HEK293 (cell line): ENCODE results near the gene NCKAP5L.

Source experiments
- ZIC2 ChIP-seq: fragments of 450-650 bp; formaldehyde crosslinking; IDR thresholded peaks from 2 replicates; pipeline ENCODE4 v1.5.1; 2016; ENCODE audit warnings: missing biosample characterization, missing genetic modification characterization
- ZNF19 ChIP-seq: fragments of 450-650 bp; formaldehyde crosslinking; IDR thresholded peaks from 2 replicates; pipeline ENCODE4; 2016; ENCODE audit warnings: missing biosample characterization, missing genetic modification characterization, low read depth
- ZNF362 ChIP-seq: fragments of 450-650 bp; formaldehyde crosslinking; IDR thresholded peaks from 2 replicates; pipeline ENCODE4 v1.5.1; 2016; ENCODE audit warnings: missing biosample characterization, missing genetic modification characterization
- ZNF600 ChIP-seq: fragments of 450-650 bp; formaldehyde crosslinking; IDR thresholded peaks from 2 replicates; pipeline ENCODE4 v1.5.1; 2016; ENCODE audit warnings: missing biosample characterization, missing genetic modification characterization
- ZNF670 ChIP-seq: fragments of 450-650 bp; formaldehyde crosslinking; IDR thresholded peaks from 2 replicates; pipeline ENCODE4 v1.5.1; 2016; ENCODE audit warnings: missing biosample characterization, missing genetic modification characterization, low read depth

- TF ChIP-seq ZIC2 (tag by site-specific recombination) (no peak), ZNF600 (tag by site-specific recombination) (no peak), ZNF362 (no peak), ZNF19 (tag by site-specific recombination) (no peak), ZNF670 (tag by site-specific recombination) (no peak)
Measured at GRCh38 chr12:49808686-49809380, 19.4 kb downstream of the NCKAP5L start.
